ENCODE measurements around the gene DNASE1L2.

Gene DNASE1L2

GRCh38 chr16:2235695-2236336, 428 bp upstream of the DNASE1L2 start:
- Histone ChIP-seq H3K4me3 (ENCODE audit: low read length, poor library complexity, severe bottlenecking) (no peak overlapping the region), H3K9ac (ENCODE audit: low read depth, low read length, poor library complexity, severe bottlenecking) (no peak overlapping the region), H3K36me3 (ENCODE audit: insufficient read depth, low read length) (no peaks in the 10 kb centered on the region; the same call in 1 of the 2 replicates), H3K4me2 (ENCODE audit: low read depth, low read length, poor library complexity, severe bottlenecking) (no peak overlapping the region), H3K9me2 (replicated peaks; ENCODE audit: low read depth, low read length) (no peaks in the 10 kb centered on the region), H2AFZ (ENCODE audit: low read length) (no peak overlapping the region), H3F3A (ENCODE audit: low read depth) (no peaks in the 10 kb centered on the region), H4K20me1 (ENCODE audit: insufficient read depth, low read length, poor library complexity, severe bottlenecking) (no peaks in the 10 kb centered on the region), H3K4me1 (ENCODE audit: insufficient read depth, low read length, poor library complexity, severe bottlenecking) (no peaks in the 10 kb centered on the region), H3K79me2 (ENCODE audit: insufficient read depth, low read length) (no peaks in the 10 kb centered on the region), H3K27me3 (ENCODE audit: insufficient read depth, low read length, poor library complexity, severe bottlenecking) (no peaks in the 10 kb centered on the region), H3K9me3 (ENCODE audit: insufficient read depth, low read depth, low read length) (no peaks in the 10 kb centered on the region)
- TF ChIP-seq EZH2phosphoT487 (IDR thresholded peaks at IDR 0.05; ENCODE audit: borderline replicate concordance) = no peak
- TF ChIP-seq CTCF (conservative IDR thresholded peaks at IDR 0.05; ENCODE audit: low read length) = no peak

GRCh38 chr16:2237102-2237482, 848 bp downstream of the DNASE1L2 start:
- Histone ChIP-seq H3K79me2 (ENCODE audit: insufficient read depth, low read length) (no peaks in the 10 kb centered on the region), H3K4me1 (ENCODE audit: insufficient read depth, low read length, poor library complexity, severe bottlenecking) (no peaks in the 10 kb centered on the region), H3K4me2 (ENCODE audit: low read depth, low read length, poor library complexity, severe bottlenecking) (no peak overlapping the region), H3K9me2 (replicated peaks; ENCODE audit: low read depth, low read length) (no peaks in the 10 kb centered on the region), H3K27me3 (ENCODE audit: insufficient read depth, low read length, poor library complexity, severe bottlenecking) (no peaks in the 10 kb centered on the region), H3K36me3 (ENCODE audit: insufficient read depth, low read length) (no peaks in the 10 kb centered on the region; the same call in 1 of the 2 replicates), H3K4me3 (ENCODE audit: low read length, poor library complexity, severe bottlenecking) (no peak overlapping the region), H3K9me3 (ENCODE audit: insufficient read depth, low read depth, low read length) (no peaks in the 10 kb centered on the region), H3F3A (ENCODE audit: low read depth) (no peaks in the 10 kb centered on the region), H3K9ac (ENCODE audit: low read depth, low read length, poor library complexity, severe bottlenecking) (no peak overlapping the region), H2AFZ (ENCODE audit: low read length) (no peak overlapping the region), H4K20me1 (ENCODE audit: insufficient read depth, low read length, poor library complexity, severe bottlenecking) (no peaks in the 10 kb centered on the region)
- TF ChIP-seq EZH2phosphoT487 (IDR thresholded peaks at IDR 0.05; ENCODE audit: borderline replicate concordance) (no peak), CTCF (conservative IDR thresholded peaks at IDR 0.05; ENCODE audit: low read length) (no peak)

- H4K20me1 ChIP-seq (ENCODE audit: insufficient read depth, low read length, poor library complexity, severe bottlenecking) = no peaks in the 10 kb centered on the region
- H3K9me2 ChIP-seq (replicated peaks; ENCODE audit: low read depth, low read length) = no peaks in the 10 kb centered on the region
- H3K9me3 ChIP-seq (ENCODE audit: insufficient read depth, low read depth, low read length) = no peaks in the 10 kb centered on the region
- TF ChIP-seq CTCF (conservative IDR thresholded peaks at IDR 0.05; ENCODE audit: low read length) (no peak), EZH2phosphoT487 (IDR thresholded peaks at IDR 0.05; ENCODE audit: borderline replicate concordance) (no peak)
- H3K4me3 ChIP-seq (ENCODE audit: low read length, poor library complexity, severe bottlenecking) = no peak overlapping the region
- no peak overlapping the region for H3K9ac ChIP-seq (ENCODE audit: low read depth, low read length, poor library complexity, severe bottlenecking)
- no peaks in the 10 kb centered on the region; the same call in 1 of the 2 replicates for H3K36me3 ChIP-seq (ENCODE audit: insufficient read depth, low read length)
- no peak overlapping the region for H2AFZ ChIP-seq (ENCODE audit: low read length)
- H3K27me3 ChIP-seq (ENCODE audit: insufficient read depth, low read length, poor library complexity, severe bottlenecking) = no peaks in the 10 kb centered on the region
- no peaks in the 10 kb centered on the region for H3K4me1 ChIP-seq (ENCODE audit: insufficient read depth, low read length, poor library complexity, severe bottlenecking)
- H3K79me2 ChIP-seq (ENCODE audit: insufficient read depth, low read length) = no peaks in the 10 kb centered on the region
- no peak overlapping the region for H3K4me2 ChIP-seq (ENCODE audit: low read depth, low read length, poor library complexity, severe bottlenecking)
- no peaks in the 10 kb centered on the region for H3F3A ChIP-seq (ENCODE audit: low read depth)
Observed at GRCh38 chr16:2237493-2238149, 1.4 kb downstream of the DNASE1L2 start.
